Globus pallidus (tissue), 1 donor: ENCODE data around the gene USP36.
"Not testable (repeated sequence)": the region's sequence is repeated elsewhere in the genome, so short reads cannot be mapped to it uniquely, and the experiment has no call there.

Experiments
- DNase-seq: peaks from one replicate; pipeline ENCODE4 v3.0.0-alpha.2; 2015; ENCODE audit warnings: low spot score

The USP36 gene

DNA sequence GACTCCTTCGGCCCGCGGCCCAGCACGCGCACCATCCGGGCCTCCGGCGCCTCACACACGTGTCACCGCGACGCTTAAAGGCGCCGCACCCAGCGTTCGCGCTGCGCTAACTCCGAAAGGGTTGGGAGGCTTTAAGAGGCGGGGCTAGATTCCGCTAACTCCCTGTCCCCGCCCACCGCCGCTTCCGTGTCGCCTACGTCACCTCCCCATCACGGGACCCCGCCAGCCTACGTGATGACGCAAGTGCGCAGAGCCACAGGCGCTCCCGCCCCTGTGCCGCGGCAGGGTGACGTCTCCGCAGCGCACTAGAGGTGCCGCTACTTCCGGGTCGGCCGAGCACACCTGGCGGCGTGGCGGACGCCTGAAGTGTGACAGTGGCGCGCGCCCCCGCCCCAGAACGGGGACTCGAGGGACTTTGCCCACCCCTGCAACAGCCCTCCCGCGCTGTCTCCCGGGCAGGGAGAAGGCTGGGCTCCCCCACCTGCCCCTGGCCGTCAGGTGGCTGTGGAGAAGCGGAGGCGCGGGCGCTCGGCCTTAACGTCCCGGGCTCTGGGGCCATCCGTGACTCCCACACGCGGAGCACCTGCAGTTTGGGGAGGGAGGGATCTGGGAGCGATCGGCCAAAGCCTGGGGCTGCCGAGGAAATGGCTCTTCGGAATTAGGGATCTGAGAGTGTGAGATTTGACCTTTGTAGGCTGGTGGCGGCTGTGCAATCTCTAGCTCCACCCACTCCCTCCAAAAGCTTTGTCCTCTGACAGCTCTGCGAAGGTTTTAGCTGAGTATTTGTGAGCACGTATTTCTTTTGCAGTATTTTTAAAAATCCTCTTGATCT is at the start of gene USP36:
USP36 (minus strand) TSS at position 35 of the 832 bp plus-strand sequence. CDS start 4,451 bp downstream, outside the sequence.
- DNase-seq, result peak; percentile 99

DNA sequence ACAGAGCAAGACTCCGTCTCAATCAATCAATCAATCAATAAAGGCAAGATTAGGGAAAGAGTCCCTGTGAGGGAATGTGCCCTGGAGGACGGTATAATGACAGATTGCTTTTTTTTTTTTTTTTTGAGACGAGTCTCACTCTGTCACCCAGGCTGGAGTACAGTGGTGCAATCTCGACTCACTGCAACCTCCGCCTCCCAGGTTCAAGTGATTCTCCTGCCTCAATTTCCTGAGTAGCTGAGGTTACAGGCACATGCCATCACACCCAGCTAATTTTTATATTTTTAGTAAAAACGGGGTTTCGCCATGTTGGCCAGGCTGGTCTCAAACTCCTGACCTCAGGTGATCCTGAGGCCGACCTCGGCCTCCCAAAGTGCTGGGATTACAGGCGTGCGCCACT is 49.5 kb upstream of the USP36 start:
- not testable (repeated sequence) for DNase-seq

DNA sequence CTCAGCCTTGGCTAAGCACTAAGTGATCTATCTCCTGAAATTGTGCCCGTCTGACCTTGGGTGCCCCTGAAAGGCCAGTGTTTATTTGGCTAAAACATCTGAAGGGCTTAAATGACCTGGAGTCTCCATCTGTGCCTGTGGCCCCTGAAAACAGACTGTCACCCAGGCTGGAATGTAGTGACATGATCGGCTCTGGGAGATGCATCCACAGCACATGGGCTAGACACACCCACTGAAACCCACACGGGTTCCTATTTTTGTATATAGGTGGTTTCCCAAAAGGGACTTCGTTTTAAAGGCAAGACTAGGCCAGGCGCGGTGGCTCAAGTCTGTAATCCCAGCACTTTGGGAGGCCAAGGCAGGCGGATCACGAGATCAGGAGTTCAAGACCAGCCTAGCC is 48.9 kb upstream of the USP36 start:
- DNase-seq, result no peak

DNA sequence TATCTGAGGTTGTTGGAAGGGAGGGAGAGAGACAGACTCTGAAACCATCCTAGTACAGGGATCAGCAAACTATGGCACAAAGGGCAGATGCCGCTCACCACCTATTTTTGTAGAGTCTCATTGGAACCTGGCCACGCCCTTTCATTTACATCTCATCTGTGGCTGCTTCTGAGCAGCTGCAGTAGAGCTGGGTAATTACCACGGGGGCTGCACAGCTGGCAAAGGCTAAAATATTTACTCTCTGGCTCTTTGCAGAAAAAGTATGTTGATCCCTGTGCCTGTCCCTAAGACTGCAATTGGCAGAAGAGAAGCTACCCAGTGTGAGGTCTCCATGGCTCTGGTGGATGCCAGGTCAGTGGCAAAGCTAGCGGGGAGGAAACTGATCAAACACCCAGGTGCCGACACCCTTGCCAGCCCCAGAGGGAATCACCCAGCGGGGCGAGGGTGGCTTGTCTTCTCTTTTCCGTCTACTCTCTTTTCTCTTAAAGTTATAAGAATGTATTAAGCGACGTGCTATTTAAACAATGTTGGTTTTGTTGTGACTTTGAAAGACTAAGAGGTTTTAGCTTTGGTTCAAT is 48.4 kb upstream of the USP36 start:
- no peak for DNase-seq

DNA sequence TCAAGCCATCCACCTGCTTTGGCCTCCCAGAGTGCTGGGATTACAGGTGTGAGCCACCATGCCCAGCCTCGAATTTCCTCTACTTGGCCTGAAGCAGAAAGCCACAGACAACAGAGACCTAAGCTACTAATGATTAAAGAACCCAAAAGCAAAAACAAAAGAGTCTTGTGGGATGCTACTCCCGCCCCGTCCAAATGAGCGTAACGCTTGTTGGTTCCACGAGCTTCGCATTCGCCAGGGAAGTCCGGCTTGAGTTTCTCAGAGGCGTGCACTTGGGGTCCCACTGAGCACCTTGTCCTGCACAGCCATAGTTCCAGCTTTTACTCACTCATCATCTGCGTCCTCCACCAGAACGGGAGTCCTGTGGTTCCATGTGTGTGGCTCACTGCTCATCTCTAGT is 46.3 kb upstream of the USP36 start:
- DNase-seq, result no peak

DNA sequence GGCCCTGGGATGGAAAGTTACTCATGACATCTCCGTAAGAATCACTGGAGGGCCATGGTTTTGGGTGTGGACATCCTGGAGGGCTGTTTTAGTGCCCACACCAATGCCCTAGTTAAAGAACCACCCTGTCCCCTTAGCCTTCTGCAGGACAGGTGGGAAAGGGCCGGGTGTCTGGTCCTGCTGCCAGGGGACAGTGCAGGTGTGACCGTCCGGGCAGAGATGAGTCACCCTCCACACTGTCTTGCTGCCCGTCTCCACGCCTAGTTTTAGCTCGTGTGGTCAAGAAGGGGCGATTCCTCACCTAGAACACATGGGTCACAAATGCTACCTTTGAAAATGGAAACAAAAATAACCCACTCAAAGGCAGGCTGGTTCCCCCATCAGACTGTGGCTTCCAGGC is 45.3 kb upstream of the USP36 start:
- DNase-seq, result no peak

DNA sequence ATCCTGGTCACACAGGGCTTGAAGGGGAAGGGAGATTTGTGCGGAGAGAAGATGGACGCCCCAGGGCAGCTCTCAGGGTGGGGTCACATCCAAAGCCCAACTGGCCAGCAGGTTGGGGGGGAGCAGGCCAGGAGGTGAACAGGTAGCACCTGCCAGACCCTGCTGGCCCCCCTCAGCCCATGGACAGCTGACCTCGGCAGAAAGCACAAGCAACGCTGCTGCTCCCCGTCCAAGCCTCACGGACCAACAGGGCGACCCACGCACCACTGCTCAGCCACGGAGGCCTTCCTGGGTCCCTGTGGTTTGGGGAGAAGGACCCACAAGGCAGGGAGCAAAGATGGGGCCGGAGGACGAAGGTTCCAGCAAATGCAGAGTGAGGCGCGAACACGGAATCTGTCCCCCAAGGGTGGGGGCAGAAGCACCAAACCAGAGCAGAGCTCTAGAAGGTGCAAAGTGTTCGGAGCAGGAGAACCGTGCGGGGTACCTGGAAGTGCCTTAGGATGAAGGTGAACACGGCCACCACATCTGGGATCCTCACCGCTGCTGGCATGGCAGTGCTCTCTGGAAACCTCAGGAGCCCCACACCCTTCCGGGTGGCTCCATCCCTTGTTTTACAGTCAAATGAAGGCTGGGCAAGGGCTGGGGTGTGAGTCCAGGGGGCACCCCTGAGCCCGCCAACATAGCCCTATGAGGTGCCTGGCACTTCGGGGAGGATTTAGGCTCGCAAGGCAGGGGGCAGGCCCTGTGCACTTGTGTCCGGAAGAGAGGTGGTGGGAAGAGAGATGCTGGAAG is 44.5 kb upstream of the USP36 start:
- no peak for DNase-seq

DNA sequence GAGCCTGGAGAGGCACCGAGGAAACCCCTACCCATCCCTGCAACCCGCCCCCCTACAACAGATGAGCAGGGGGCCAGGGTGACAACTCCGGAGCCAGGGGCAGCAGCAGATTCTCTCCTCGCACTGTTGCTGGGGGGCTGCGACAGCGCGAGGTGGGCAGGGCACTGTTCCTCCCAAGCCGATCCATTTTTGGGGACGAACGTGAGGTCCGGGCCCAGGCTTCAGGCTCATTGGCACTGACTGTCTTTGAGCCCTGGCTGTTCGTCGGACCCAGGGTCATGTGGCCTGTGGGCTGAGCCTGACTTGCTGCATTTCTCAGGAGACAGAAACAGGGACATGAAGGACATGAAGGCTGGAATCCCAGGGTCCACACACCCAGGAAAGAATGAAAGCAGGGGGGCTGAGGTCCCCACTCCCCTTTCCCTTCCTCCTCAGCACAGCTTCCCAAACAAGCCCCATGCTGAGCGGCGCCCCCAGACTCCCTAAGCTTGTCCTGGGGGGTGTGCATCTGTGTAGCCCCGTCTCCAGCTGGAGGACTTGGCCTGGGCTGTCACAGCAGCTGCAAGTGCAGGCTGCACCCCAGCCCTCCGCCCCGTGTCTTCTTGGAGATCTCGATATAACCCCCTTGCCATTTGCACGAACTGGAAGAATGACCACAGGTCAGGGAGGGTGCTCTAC is 43.7 kb upstream of the USP36 start:
- DNase-seq, result peak; percentile 90

DNA sequence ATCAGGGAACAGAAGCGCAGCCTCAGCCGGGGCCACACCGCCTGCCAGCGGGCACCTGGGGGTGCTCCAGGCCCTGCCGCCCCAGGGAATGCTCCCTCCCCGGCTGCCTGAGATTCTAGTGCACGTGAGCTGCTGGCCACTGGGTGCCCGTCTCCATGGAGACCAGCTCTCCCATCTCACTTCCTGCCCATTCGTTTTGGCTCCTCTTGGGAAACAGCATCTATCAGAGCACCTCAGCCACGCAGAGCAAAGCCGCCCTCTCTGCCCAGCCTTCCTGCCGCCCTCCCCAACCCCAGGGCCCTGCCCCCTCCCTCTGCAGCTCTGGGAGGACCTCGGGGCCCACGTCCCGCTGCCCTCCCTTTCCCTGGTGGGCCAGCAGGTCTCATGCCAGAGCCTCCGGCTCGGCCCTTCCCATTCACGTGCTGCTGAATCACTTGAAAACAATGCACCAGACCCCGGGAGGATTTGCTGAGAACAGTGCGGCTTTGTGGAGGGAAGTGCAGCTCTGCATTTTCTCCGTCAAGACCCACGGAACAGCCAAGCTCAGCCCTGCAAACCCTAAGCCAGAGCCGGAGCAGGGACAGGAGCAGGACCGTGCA is 43.0 kb upstream of the USP36 start:
- peak; percentile 97 for DNase-seq

DNA sequence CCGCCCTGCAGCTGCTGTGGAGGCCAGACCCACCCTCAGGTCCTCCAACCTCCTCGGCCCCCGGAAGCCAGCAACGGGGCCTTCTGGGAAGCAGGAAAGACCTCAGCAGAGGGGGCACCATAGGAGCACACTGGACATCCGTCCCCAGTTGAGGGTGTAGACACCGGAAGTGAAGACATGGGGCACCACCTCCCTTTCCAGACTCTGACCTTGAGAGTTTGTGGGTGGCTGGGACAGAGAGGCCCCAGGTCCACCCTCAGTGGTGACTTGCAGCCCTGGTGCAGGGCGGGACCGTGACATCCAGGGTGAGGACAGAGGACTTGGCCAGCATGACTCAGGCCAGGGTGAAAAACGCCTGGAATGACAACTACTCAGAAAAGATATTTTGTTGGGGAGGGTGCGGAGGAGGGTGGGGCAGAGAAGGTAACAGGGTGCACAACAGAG is 42.5 kb upstream of the USP36 start:
- no peak for DNase-seq

DNA sequence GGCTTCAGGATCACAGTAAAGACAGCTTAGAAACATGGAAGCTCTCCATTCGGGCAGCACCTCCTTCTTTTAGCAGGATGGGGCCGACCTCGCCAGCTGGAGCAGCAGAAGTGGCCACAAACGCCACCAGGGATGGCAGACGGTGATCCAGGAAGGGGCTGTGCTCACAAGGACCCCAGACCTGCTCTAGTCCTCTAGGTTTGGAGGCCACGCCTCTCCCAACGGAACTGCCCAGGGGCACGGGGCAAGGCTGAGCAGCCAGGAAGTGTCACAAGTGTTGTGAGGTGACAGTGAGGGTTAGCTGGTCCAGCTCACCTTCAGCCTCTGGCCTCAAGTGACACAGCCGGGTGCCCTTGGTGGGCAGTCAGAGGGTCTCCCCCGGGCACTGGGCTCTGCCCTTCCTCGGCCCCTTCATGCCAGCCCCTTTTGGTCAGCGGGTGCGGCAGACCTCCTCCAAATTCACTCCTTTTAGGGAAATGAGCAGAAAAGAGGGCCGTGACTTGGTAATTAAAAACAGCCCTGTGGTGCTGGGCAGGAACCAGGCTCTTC is 42.0 kb upstream of the USP36 start:
- DNase-seq, result no peak

DNA sequence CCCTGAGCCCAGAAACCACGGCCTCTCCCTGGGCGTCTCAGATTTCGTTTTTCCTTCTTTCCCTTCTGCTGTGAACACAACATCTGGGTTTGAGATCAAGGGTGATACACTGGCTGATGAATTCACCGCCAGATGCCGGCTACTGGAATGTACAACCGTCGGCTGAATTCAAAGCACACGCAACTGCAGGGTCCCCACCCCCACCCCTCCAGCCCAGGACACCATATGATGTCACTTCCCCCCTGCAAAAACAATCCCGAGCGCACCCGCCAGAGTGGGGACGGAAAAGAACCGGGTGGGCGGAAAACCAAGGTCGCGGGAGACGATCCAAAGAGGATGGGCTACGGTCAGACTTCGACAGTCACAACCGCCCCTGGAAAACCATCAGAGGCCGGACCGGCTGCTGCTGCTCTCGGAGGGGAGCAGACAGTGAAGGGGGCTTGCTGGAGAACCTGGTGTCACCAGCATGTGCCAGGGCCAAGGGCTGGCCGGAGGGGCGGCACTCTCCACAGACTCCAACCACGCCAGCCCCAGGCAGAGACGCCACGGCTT is 39.1 kb upstream of the USP36 start:
- no peak for DNase-seq

DNA sequence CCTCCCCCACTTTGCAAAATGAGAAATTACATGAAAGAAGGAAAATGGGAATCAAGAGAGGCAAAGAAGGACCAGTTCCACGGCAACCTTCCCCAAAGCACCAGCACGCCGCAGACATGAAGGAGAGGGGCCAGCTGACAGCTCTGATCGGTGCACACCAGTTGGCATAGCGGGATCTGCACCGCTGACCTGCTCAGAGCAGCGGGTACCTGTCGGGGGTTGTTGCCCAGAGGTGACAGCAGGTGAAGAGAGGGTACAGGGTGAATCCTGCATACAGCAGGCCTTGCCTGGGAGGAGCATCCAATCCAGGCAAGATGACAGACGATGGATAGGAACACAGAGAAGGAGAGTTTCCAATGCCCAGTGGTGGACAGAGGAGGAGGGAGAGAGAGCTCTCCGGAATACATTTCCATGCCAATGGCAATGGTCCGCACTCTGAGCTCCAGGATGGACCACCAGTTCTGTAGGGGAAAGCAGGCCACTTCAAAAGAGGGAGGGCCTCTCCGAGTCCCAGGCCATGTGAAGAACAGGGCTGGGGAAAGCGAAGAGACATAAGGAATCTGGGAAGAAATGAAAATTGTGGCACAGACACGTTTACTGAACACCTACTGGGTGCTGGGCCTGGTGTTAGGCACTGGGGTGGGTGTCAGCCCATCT is 38.4 kb upstream of the USP36 start:
- DNase-seq, result no peak

DNA sequence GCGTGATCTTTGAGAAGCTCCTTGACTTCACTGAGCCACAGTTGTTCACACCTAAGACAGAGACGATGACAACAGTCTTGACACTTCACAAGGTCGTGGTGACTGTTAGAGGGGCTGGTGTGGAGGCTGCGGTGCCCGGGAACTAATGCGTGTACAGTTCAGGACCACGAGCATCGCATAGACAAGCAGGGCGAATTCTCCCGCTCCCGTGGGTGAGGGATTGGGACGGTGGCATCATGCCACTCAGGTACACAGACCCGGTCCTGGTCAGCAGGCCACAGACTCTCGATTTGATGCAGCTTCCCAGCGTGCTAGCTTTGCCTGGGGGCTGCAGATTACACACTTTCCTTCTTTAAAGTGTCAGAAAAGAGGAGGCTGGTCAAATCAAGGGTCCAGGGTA is 37.6 kb upstream of the USP36 start:
- no peak for DNase-seq

DNA sequence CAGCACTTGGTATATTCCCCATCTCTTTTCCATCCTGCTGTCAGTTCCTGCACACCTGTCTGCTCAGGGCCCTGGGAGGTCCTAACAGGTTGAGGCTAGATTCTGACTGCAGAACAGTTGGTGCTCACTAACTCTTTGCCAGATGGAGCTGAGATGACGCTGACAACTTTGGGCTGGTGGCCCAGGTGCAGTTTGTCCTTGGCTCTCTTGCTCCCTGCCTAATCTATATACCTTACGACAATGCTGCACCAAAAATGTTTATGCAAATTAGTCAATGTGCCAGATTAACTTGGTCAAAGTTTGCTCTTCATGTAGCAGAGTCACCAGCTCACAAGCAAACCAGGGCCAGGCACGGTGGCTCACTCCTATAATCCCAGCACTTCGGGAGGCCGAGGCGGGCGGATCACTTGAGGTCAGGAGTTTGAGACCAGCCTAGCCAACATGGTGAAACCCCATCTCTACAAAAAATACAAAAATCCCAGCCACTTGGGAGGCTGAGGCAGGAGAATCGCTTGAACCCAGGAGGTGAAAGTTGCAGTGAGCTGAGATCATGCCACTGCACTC is 36.4 kb upstream of the USP36 start:
- DNase-seq, result not testable (repeated sequence)

DNA sequence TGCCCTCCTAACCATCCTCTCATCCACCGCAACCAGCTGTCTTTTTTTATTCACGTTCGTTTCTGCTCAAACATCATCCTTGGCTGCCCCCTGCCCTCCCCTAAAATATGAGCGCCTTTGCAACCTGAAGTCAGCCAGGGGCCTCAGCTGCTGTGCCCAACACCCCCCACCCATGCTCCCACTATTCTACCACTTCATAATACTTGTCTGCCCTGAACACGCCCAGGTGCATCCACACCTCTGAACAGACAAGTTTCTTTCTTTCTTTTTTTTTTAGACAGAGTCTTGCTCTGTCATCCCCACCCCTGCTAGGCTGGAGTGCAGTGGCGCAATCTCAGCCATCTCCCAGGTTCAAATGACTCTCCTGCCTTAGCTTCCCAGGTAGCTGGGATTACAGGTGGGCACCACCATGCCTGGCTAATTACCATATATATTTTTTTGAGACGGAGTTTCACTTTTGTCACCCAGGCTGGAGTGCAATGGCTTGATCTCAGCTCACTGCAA is 35.5 kb upstream of the USP36 start:
- DNase-seq, result no peak

DNA sequence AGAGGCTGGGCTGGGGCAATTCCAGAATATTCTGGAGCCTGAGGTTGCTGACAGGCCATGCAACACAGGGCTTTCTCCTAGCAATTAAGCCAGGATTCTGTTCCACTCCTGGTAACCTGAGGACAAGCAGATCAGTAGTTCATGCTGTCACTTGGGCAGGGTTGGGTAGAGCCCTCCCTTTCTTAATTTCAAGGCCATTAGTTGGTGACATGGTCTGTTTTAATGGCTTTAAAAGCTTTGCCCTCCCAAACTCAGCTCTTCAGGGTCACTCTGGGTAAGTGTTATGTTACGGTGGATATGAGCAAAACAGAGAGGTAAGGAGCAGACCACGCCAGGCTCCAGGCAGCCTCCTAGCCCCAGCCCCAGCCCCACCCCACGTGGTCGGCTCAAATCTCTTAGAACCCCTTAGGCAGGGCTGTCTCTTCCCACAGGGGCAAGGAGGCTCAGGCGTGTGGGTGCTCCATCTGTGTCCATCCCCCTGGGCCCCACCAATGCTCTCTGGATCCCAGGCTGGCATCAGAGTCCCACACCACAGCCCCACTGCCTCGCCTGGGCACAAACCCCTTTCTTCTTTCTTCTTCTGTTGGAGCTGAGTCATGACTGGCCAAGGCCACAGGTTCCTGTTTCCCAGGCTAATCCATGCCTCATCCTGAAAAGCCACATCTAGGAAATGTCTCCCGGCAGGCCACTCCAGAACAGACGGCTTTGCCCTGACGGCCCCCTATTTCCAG is 34.9 kb upstream of the USP36 start:
- DNase-seq, result no peak

DNA sequence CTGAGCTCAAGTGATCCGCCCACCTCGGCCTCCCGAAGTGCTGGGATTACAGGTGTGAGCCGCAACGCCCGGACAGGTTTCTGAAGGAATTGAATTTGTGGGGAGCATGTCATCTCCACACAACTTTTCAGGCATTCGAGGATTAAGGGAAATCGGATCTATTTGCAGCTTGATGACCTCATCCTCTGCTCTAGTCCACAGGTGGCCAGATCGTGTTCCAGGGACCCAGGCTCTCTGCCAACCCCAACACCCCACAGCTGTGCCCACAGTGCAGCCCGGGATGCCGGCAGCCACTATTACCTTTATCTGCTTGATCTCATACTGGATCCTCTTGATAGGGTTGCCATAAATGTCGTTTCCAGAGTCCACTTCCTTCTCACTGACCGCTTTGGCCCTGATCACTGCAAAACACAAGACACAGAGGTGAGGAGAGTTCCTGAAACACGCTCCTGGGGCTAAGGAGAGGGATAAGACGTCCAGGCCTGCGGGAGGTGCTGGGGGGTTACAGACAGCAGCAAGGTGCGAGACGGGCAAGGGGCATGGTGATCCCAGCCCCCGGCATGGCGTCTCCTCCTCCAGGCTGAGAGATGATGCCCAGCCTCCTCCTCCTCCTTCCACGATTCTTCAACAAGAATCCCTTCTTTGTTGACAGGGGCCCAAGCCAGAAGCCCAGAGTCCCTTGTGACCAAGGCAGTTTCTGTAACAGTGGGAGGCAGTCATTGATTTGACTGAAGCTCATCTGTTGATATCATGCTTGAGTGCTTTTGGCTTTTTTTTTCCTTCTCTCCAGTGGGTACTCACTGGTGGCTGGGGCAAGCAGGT is 33.1 kb upstream of the USP36 start:
- DNase-seq, result peak; percentile 90

DNA sequence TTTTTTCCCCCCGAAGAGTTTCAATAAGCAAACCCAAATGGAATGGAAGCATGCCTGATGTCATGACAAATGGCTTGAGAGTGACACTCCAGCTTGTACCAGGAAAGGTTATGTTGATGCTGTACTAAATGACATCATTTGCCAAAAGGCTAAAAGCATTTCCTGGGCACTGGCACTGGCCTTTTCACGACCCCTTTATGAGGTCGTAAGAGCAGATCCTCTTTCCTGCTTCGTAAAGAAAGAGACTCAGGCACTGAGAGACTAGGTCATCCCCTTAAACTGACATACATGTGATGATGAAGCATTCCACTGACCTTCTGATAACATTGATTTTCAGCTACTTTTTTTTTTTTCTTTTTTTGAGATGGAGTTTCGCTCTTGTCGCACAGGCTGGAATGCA is 31.9 kb upstream of the USP36 start:
- DNase-seq, result no peak
